Stimulated activated naive CD8-positive, alpha-beta T cell treated with anti-CD3 and anti-CD28 coated beads, Interleukin-15, Interleukin-2, amounts not matched to agents 100 ng/mL and 50 ng/mL, for 24 hours (primary cell): ENCODE measurements around the gene MAGI1.
"Not testable (repeated sequence)": the region's sequence is repeated elsewhere in the genome, so short reads cannot be mapped to it uniquely, and the experiment has no call there.

ENCODE experiments used
- H3K27ac Mint-ChIP-seq: one replicate; pipeline ENCODE4 v1.8.0; 2021; ENCODE audit warnings: mild to moderate bottlenecking, mixed read lengths
- H3K27me3 Mint-ChIP-seq: one replicate; pipeline ENCODE4 v1.8.0; 2021; ENCODE audit warnings: mixed read lengths
- H3K36me3 Mint-ChIP-seq: one replicate; pipeline ENCODE4 v1.8.0; 2021; ENCODE audit warnings: low read depth, mixed read lengths
- H3K4me1 Mint-ChIP-seq: one replicate; pipeline ENCODE4 v1.8.0; 2021; ENCODE audit warnings: low read depth, mixed read lengths
- H3K4me3 Mint-ChIP-seq: one replicate; pipeline ENCODE4 v1.8.0; 2021; ENCODE audit warnings: mild to moderate bottlenecking, mixed read lengths
- H3K9me3 Mint-ChIP-seq: one replicate; pipeline ENCODE4 v1.8.0; 2021; ENCODE audit warnings: mixed read lengths

Gene MAGI1

GRCh38 chr3:66031102-66031698 lies 7.5 kb downstream of the MAGI1 start:
- Mint-ChIP-seq H3K27me3 (peaks cover 26% of the 10 kb centered on the region), H3K27ac (no peak overlapping the region), H3K4me3 (no peak overlapping the region), H3K36me3 (no peaks in the 10 kb centered on the region), H3K9me3 (peaks cover 10% of the 10 kb centered on the region), H3K4me1 (peaks cover 7% of the 10 kb centered on the region)

DNA sequence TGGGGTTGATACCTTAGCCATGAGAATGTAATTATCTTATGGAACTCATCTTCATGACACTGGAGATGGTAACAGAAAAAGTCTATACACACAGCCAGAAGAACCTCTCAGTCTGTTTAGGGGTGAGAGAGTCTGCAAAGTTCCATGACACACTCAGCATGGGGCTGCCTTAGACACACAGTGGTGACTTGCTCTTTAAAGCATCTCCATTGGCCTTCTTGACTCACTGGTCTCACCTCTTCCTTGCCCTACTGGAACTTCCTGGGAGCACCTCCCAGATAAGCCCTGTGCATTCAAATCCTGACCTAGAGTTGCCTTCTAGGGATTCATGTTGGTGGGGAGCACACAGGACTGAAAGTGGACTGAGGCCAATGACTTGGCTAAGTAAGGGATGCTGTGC lies 9.3 kb downstream of the MAGI1 start:
- Mint-ChIP-seq H3K27ac (no peak overlapping the region), H3K9me3 (peaks cover 7% of the 10 kb centered on the region), H3K36me3 (no peaks in the 10 kb centered on the region), H3K4me1 (peaks cover 7% of the 10 kb centered on the region), H3K27me3 (peaks cover 9% of the 10 kb centered on the region), H3K4me3 (no peak overlapping the region)

GRCh38 chr3:66029014-66029413 lies 9.7 kb downstream of the MAGI1 start:
- H3K9me3 Mint-ChIP-seq = peaks cover 4% of the 10 kb centered on the region

DNA sequence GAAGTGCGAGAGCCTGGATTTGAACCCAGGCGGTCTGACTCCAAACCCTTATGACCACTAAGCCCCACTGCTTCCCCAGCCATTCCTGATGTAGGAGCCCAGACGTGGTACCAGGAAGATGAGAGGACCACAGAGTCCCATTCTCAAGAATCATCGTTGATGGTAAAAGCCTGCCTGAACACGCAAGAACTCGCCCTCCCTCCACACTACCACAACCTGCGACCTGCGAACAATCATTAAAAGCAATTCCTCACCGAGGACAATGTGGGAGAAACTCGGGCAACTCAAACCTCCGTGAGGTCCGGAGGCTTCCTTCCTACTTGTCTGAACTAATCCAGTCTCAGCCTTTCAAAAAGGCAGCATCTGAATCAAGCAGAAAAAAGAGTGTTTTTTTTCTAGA lies 10.3 kb downstream of the MAGI1 start:
- Mint-ChIP-seq H3K9me3 (peaks cover 4% of the 10 kb centered on the region), H3K27ac (no peak overlapping the region), H3K27me3 (peaks cover 7% of the 10 kb centered on the region), H3K4me3 (no peak overlapping the region), H3K36me3 (no peaks in the 10 kb centered on the region), H3K4me1 (peaks cover 4% of the 10 kb centered on the region)

More at GRCh38 chr3:66029014-66029413, 9.7 kb downstream of the MAGI1 start:
- Mint-ChIP-seq H3K27ac (no peak overlapping the region), H3K27me3 (peaks cover 5% of the 10 kb centered on the region), H3K36me3 (no peaks in the 10 kb centered on the region), H3K4me3 (no peak overlapping the region), H3K4me1 (peaks cover 7% of the 10 kb centered on the region)

- H3K27ac Mint-ChIP-seq, H3K27me3 Mint-ChIP-seq, H3K4me1 Mint-ChIP-seq, H3K36me3 Mint-ChIP-seq, H3K9me3 Mint-ChIP-seq, H3K4me3 Mint-ChIP-seq: not testable (repeated sequence)
These were observed 11.6 kb downstream of the MAGI1 start for GRCh38 chr3:66027099-66027498.

DNA sequence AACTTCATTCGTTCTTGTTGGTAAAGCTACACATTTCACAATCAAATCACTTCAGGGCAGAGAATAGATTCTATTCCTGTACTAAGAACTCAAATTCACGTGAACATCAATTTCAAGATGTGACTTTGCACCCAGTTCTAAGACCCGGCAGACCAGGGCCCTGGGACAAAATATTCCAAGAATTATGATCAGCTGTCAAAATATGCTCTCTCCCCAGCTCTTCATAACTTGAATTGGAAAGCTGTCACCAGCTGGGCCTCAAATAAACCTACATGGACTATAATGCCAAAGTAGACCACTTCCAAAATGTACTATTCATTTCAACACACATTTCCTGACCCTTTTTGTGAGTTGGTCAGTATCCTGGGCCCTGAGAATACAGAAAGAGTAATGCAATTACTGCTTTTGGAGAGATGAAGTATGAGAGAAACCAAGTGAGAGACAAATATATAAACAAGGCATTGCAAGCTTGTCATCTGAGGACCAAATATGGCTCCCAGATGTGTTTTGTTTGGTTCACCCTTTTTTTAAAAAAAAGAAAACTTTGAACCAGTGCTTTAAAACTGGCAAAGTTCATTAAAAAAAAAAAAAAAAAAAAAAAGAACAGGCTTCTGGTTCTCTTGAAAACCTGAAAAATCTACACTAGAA lies 14.9 kb downstream of the MAGI1 start:
- Mint-ChIP-seq H3K4me3 (no peak overlapping the region), H3K4me1 (no peaks in the 10 kb centered on the region)

DNA sequence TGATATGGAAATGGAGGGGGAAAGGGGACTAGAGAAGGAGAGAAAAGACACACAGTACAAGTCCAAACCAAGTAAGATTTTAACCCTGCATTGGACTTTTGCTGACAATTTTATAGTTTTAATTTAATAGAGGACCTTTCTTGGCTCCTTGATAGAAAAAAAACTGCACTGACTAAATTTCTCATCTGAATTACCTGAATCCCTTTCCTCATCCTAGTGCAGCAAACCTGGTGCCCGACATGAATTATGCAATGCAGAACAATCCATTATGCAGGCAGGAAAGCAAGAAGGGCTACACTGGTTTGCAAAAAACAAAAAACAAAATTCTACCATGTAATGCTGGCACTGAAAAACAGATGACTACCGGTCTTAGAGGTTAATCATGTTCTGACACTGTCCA lies 15.5 kb downstream of the MAGI1 start:
- H3K27me3 Mint-ChIP-seq = peaks cover 18% of the 10 kb centered on the region
- H3K36me3 Mint-ChIP-seq = no peaks in the 10 kb centered on the region
- H3K4me3 Mint-ChIP-seq = no peak overlapping the region
- no peaks in the 10 kb centered on the region for H3K4me1 Mint-ChIP-seq
- H3K27ac Mint-ChIP-seq = no peak overlapping the region
- H3K9me3 Mint-ChIP-seq = peaks cover 7% of the 10 kb centered on the region

More for the DNA sequence above, 14.9 kb downstream of the MAGI1 start:
- no peak overlapping the region for H3K27ac Mint-ChIP-seq
- no peaks in the 10 kb centered on the region for H3K36me3 Mint-ChIP-seq
- H3K27me3 Mint-ChIP-seq = peaks cover 18% of the 10 kb centered on the region
- H3K9me3 Mint-ChIP-seq = peaks cover 7% of the 10 kb centered on the region

GRCh38 chr3:66021731-66022131 lies 17.0 kb downstream of the MAGI1 start:
- no peaks in the 10 kb centered on the region for H3K36me3 Mint-ChIP-seq
- H3K27me3 Mint-ChIP-seq = peaks cover 18% of the 10 kb centered on the region
- no peak overlapping the region for H3K4me3 Mint-ChIP-seq
- H3K27ac Mint-ChIP-seq = no peak overlapping the region
- peaks cover 7% of the 10 kb centered on the region for H3K9me3 Mint-ChIP-seq
- H3K4me1 Mint-ChIP-seq = no peaks in the 10 kb centered on the region

DNA sequence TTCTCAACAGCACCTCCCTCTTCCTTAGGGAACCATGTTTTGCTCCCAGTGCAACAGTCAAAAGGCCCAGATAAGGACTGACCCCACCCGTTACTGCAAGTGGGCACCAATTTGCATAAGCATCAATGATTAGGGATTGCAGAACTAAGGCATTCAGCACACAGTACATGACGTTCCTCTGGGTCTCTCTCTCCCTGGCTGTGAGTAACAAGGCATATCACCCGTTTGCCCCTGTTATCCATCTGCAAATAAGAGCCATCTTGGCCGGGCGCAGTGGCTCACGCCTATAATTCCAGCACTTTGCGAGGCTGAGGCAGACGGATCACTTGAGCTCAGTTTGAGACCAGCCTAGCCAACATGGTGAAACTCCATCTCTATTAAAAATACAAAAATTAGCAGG lies 18.8 kb downstream of the MAGI1 start:
- H3K27me3 Mint-ChIP-seq = peaks cover 12% of the 10 kb centered on the region
- peaks cover 3% of the 10 kb centered on the region for H3K9me3 Mint-ChIP-seq
- no peak overlapping the region for H3K4me3 Mint-ChIP-seq
- H3K4me1 Mint-ChIP-seq = no peaks in the 10 kb centered on the region
- H3K36me3 Mint-ChIP-seq = no peaks in the 10 kb centered on the region
- H3K27ac Mint-ChIP-seq = no peak overlapping the region

GRCh38 chr3:66018057-66019033 lies 20.4 kb downstream of the MAGI1 start:
- no peak overlapping the region for H3K27ac Mint-ChIP-seq
- no peaks in the 10 kb centered on the region for H3K36me3 Mint-ChIP-seq
- no peak overlapping the region for H3K4me3 Mint-ChIP-seq
- peaks cover 9% of the 10 kb centered on the region for H3K27me3 Mint-ChIP-seq
- H3K9me3 Mint-ChIP-seq = peaks cover 3% of the 10 kb centered on the region
- no peaks in the 10 kb centered on the region for H3K4me1 Mint-ChIP-seq

- Mint-ChIP-seq H3K27me3 (peaks cover 8% of the 10 kb centered on the region), H3K36me3 (no peaks in the 10 kb centered on the region), H3K27ac (no peak overlapping the region), H3K4me1 (no peaks in the 10 kb centered on the region), H3K4me3 (no peak overlapping the region), H3K9me3 (peaks cover 3% of the 10 kb centered on the region)
These were observed 21.1 kb downstream of the MAGI1 start for GRCh38 chr3:66017591-66017990.

- no peak overlapping the region for H3K4me3 Mint-ChIP-seq
- H3K27ac Mint-ChIP-seq = no peak overlapping the region
- peaks cover 3% of the 10 kb centered on the region for H3K9me3 Mint-ChIP-seq
- H3K4me1 Mint-ChIP-seq = no peaks in the 10 kb centered on the region
- H3K27me3 Mint-ChIP-seq = peaks cover 8% of the 10 kb centered on the region
- H3K36me3 Mint-ChIP-seq = no peaks in the 10 kb centered on the region
These were observed 21.6 kb downstream of the MAGI1 start for GRCh38 chr3:66017084-66017483.

- Mint-ChIP-seq H3K4me3 (no peak overlapping the region), H3K9me3 (peaks cover 1% of the 10 kb centered on the region), H3K27me3 (peaks cover 2% of the 10 kb centered on the region)
These were observed 22.9 kb downstream of the MAGI1 start for GRCh38 chr3:66015841-66016240.

DNA sequence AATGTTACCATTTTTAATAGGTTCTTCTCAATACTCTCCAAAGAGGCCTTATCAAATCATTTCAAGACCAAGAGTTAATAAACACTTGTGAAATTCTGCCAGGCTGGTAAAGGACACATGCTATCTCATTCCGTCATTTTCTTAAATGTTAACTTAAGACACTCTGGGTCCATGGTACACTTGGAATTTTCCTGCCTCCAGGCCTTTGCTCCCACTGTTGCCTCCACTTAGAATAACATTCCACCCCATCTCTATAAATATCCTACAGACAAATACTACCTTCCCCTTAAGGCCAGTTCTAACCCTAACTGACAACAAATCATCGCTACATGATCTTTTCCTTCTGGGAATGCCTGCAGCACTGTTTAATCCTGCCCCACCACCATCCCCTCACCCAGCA lies 24.1 kb downstream of the MAGI1 start:
- no peak overlapping the region for H3K27ac Mint-ChIP-seq
- no peaks in the 10 kb centered on the region for H3K4me1 Mint-ChIP-seq
- H3K9me3 Mint-ChIP-seq = no peaks in the 10 kb centered on the region
- H3K4me3 Mint-ChIP-seq = no peak overlapping the region
- no peaks in the 10 kb centered on the region for H3K36me3 Mint-ChIP-seq
- H3K27me3 Mint-ChIP-seq = no peaks in the 10 kb centered on the region

More at GRCh38 chr3:66015841-66016240, 22.9 kb downstream of the MAGI1 start:
- no peaks in the 10 kb centered on the region for H3K4me1 Mint-ChIP-seq
- H3K36me3 Mint-ChIP-seq = no peaks in the 10 kb centered on the region
- no peak overlapping the region for H3K27ac Mint-ChIP-seq

DNA sequence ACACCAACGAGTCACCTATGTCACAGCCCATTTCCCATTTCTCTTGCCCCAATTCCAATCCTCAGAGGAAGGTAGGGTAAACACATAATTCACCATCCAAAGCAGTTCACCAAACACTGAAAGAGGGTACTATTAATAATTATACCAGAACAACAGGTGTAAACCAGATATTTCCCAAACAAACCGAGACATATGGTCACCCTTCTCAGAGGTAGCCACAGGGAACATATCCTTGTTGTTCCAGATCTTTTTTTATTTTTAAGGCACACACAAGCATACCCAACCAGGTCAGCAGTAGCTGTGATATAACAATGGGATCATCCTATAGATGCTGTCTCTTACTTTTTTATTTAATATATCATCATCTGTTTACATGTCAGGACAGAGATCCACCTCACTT lies 24.7 kb downstream of the MAGI1 start:
- H3K4me3 Mint-ChIP-seq = no peak overlapping the region
- H3K36me3 Mint-ChIP-seq = no peaks in the 10 kb centered on the region
- H3K4me1 Mint-ChIP-seq = no peaks in the 10 kb centered on the region
- H3K27ac Mint-ChIP-seq = no peak overlapping the region
- no peaks in the 10 kb centered on the region for H3K9me3 Mint-ChIP-seq
- no peaks in the 10 kb centered on the region for H3K27me3 Mint-ChIP-seq
